WTC11 (cell line): ENCODE measurements around the gene SHKBP1.

Source experiments
- ATF3 ChIP-seq: sonication (generic); formaldehyde crosslinking; conservative IDR thresholded peaks from 2 replicates; pipeline ENCODE4 v1.8.1; 2022; ENCODE audit warnings: mild to moderate bottlenecking, missing genetic modification reagents
- ESRRA ChIP-seq: sonication (generic); formaldehyde crosslinking; IDR thresholded peaks from 2 replicates; pipeline ENCODE4 v1.8.1; 2022; ENCODE audit warnings: mild to moderate bottlenecking, missing genetic modification reagents, borderline replicate concordance
- ETV6 ChIP-seq: sonication (generic); formaldehyde crosslinking; IDR thresholded peaks from 2 replicates; pipeline ENCODE4 v1.8.1; 2022; ENCODE audit warnings: mild to moderate bottlenecking, missing genetic modification reagents
- MAX ChIP-seq: sonication (generic); formaldehyde crosslinking; IDR thresholded peaks from 2 replicates; pipeline ENCODE4 v1.8.0; 2022; ENCODE audit warnings: mild to moderate bottlenecking, missing genetic modification reagents
- NFYB ChIP-seq: sonication (generic); formaldehyde crosslinking; conservative IDR thresholded peaks from 2 replicates; pipeline ENCODE4 v1.8.0; 2022; ENCODE audit warnings: low read depth, missing genetic modification reagents
- SOX15 ChIP-seq: fragments of 250-450 bp; sonication (Bioruptor Pico); IDR thresholded peaks from 2 replicates; pipeline ENCODE4 v1.9.0; 2021; ENCODE audit warnings: mild to moderate bottlenecking
- TEAD4 ChIP-seq: sonication (generic); formaldehyde crosslinking; IDR thresholded peaks from 2 replicates; pipeline ENCODE4 v1.8.0; 2022; ENCODE audit warnings: mild to moderate bottlenecking, missing genetic modification reagents
- ZNF232 ChIP-seq: sonication (generic); formaldehyde crosslinking; IDR thresholded peaks from 2 replicates; pipeline ENCODE4 v1.8.0; 2022; ENCODE audit warnings: mild to moderate bottlenecking, missing genetic modification reagents
- TF ChIP-seq, protein P1 (sequence below): fragments of 200-600 bp; IDR thresholded peaks from 2 replicates; pipeline ENCODE4 v1.8.0; 2022; ENCODE audit warnings: antibody characterized with exemption
- TF ChIP-seq, protein P2 (sequence below): sonication (generic); formaldehyde crosslinking; IDR thresholded peaks from 2 replicates; pipeline ENCODE4 v1.8.1; 2023; ENCODE audit warnings: mild to moderate bottlenecking, missing genetic modification reagents, moderate library complexity

DNA sequence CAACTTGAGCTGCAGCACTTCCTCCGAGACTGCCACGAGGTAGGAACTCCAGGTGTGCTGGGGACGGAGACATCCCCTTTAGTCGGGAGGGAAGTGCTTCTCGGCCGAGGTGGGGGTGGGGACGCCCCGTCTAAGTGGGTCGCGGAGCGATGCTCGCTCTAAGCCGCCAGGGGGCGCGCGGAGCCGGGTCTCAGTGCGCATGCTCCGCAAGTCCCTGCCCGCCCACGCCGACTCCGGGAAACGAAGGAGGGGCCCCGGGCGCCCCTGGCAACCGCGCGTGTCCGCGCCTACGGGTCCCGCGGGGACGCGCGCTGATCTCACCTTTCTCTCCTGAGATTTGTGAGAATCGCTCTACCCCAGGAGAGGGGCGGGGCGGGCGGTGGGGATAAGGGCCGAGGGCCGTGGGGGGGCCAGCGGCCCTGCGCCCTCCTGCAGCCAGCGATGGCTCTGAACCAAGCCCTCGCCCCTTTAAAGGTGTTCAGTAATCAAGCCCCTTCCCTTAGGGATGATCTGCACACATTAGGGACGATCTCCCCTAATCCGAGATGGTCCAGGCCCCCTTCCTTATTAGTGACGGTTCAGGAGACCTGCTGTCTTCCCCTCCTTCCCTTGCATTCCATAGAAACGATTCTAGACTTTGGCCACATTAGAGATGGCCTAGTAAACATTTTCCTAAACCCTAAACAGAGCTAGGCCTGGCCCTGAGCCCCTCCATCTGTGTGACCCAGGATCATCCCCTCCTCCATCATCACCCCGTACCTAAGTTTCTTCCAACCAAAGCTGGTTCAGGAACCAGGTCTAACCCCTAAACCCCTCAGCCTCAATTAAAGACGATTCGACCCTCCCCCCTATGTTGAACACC lies 47.3 kb upstream of the SHKBP1 start:
- TF ChIP-seq, protein P1, sequence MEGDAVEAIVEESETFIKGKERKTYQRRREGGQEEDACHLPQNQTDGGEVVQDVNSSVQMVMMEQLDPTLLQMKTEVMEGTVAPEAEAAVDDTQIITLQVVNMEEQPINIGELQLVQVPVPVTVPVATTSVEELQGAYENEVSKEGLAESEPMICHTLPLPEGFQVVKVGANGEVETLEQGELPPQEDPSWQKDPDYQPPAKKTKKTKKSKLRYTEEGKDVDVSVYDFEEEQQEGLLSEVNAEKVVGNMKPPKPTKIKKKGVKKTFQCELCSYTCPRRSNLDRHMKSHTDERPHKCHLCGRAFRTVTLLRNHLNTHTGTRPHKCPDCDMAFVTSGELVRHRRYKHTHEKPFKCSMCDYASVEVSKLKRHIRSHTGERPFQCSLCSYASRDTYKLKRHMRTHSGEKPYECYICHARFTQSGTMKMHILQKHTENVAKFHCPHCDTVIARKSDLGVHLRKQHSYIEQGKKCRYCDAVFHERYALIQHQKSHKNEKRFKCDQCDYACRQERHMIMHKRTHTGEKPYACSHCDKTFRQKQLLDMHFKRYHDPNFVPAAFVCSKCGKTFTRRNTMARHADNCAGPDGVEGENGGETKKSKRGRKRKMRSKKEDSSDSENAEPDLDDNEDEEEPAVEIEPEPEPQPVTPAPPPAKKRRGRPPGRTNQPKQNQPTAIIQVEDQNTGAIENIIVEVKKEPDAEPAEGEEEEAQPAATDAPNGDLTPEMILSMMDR, result peak; percentile 99
- TF ChIP-seq ESRRA (no peak), TEAD4 (CRISPR knock-in tag) (no peak), MAX (CRISPR knock-in tag) (no peak; the same call in 1 of the 2 replicates), ZNF232 (CRISPR knock-in tag) (no peak), ATF3 (CRISPR knock-in tag) (no peak), ETV6 (peak; percentile 81), NFYB (CRISPR knock-in tag) (no peak), SOX15 (CRISPR knock-in tag) (no peak)
- TF ChIP-seq, protein P2, sequence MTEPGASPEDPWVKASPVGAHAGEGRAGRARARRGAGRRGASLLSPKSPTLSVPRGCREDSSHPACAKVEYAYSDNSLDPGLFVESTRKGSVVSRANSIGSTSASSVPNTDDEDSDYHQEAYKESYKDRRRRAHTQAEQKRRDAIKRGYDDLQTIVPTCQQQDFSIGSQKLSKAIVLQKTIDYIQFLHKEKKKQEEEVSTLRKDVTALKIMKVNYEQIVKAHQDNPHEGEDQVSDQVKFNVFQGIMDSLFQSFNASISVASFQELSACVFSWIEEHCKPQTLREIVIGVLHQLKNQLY (CRISPR knock-in tag), result no peak
